GM12865 (cell line): Measurements from ENCODE around the gene NOCT.

Experiments
- DNase-seq: peaks from one replicate; pipeline ENCODE4 v3.0.0; 2010; ENCODE audit warnings: low read depth
- H3K4me3 ChIP-seq: 2 replicates; pipeline ENCODE4 v1.5.1; 2011; ENCODE audit warnings: mild to moderate bottlenecking, low read depth, low read length, control low read depth
- TF ChIP-seq, protein P1 (sequence below): IDR thresholded peaks from 2 replicates; pipeline ENCODE4 v1.5.1; 2011; ENCODE audit warnings: low read length, control low read depth, low read depth, inconsistent platforms; ENCODE audit not compliant: insufficient read depth; ENCODE audit errors: missing control alignments

Gene NOCT

GRCh38 chr4:139009702-139010101 is 5.9 kb upstream of the NOCT start:
- H3K4me3 ChIP-seq = no peak overlapping the region
- no peak for DNase-seq
- TF ChIP-seq, protein P1, sequence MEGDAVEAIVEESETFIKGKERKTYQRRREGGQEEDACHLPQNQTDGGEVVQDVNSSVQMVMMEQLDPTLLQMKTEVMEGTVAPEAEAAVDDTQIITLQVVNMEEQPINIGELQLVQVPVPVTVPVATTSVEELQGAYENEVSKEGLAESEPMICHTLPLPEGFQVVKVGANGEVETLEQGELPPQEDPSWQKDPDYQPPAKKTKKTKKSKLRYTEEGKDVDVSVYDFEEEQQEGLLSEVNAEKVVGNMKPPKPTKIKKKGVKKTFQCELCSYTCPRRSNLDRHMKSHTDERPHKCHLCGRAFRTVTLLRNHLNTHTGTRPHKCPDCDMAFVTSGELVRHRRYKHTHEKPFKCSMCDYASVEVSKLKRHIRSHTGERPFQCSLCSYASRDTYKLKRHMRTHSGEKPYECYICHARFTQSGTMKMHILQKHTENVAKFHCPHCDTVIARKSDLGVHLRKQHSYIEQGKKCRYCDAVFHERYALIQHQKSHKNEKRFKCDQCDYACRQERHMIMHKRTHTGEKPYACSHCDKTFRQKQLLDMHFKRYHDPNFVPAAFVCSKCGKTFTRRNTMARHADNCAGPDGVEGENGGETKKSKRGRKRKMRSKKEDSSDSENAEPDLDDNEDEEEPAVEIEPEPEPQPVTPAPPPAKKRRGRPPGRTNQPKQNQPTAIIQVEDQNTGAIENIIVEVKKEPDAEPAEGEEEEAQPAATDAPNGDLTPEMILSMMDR = no peak

- H3K4me3 ChIP-seq = no peak overlapping the region
- no peak for DNase-seq
- TF ChIP-seq, protein P1 = no peak
Observed at GRCh38 chr4:139011225-139011950, 4.2 kb upstream of the NOCT start.

GRCh38 chr4:139014371-139015268 is 961 bp upstream of the NOCT start:
- peak; percentile 55 for DNase-seq
- TF ChIP-seq, protein P1 = no peak
- peak overlapping the region; percentile 58 for H3K4me3 ChIP-seq

DNA sequence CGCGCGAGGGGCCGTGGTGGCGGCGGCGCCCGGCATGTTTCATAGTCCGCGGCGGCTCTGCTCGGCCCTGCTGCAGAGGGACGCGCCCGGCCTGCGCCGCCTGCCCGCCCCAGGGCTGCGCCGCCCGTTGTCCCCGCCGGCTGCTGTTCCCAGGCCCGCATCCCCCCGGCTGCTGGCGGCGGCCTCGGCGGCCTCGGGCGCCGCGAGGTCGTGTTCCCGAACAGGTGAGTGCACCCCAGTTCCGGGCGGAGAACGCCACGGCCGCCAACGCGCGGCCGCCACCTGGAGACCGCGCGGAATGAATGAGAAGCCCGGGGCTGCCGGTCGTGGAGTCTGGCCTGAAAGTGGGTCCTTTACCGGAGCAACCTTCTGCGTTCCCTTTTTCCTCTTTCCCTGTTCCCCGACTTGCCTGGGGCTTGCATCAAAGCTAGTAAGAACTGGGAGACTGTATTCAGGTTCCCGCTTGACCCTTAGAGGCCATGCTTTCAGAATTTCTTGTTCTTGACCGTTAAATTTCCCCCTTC is 429 bp downstream of the NOCT start:
- TF ChIP-seq, protein P1 = no peak
- DNase-seq = peak; percentile 73

DNA sequence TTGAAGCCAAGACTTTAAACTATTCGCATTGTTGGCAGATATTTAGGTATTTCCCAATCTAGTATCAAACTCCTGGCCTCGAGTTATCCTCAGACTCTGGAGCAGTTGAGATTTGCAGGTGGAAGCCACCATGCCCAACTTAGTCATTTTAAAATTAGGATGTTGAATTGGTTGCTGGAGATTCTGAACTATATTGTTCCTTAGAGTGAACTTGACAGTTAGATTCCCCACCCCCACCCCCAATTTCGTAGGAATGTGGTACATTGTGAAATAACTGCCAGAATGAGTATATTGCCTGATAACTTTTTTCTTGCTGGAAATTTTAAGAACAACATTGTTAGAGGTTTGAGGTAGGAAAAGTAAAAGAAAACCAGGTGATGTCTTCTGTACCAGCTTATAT is 2.3 kb downstream of the NOCT start:
- no peak for DNase-seq
- TF ChIP-seq, protein P1 = no peak
- peak overlapping the region; percentile 25; the same call in 1 of the 2 replicates for H3K4me3 ChIP-seq

More for the DNA sequence above, 429 bp downstream of the NOCT start:
- peak overlapping the region; percentile 93 for H3K4me3 ChIP-seq

DNA sequence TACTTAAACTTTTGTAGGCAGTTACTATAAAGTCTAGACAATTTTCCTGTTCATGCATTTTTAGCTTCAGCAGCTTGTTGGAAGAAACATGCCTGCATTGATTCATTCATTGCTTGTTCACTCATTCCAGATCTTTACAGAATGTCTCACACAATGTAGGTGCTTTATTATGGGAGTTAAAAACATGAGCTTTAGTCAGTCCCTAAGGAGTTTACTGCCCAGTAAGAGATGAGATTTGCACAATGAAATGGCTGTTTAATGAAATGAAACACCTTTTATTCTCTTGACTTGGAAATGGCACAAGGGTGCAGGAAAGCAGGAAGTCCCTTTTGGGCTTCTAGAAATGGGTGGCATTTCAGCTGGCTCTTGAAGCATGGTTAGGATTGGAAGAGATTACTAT is 2.9 kb downstream of the NOCT start:
- DNase-seq = no peak
- H3K4me3 ChIP-seq = no peak overlapping the region; the same call in 1 of the 2 replicates
- TF ChIP-seq, protein P1 = no peak
